ENCODE results near the gene RAB44.

RAB44 gene

DNA sequence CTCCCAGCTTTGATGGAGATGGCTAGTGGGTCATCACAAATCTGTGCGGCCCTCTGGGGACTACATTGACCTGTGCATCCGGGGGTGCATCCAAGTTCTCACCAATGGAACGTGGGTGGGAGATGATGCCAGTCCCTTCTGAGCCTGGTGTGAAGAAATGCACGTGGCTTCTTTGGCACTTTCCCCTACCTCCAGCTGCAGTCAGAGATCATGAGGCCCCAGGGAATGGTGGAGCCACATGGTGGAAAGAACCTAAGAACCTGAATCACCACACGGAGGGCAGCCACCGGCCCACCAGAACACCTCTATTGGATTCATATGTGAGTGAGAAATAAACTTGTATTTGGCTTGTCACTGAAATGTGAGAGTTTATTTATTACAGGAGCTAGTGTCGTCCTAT lies 29.0 kb upstream of the RAB44 start:
- no peak for DNase-seq

- no peak for DNase-seq
Observed at GRCh38 chr6:36669002-36669401, 28.6 kb upstream of the RAB44 start.

- no peak for DNase-seq
Observed at GRCh38 chr6:36670271-36670670, 27.4 kb upstream of the RAB44 start.

GRCh38 chr6:36671687-36672375 lies 25.8 kb upstream of the RAB44 start:
- no peak for DNase-seq

DNA sequence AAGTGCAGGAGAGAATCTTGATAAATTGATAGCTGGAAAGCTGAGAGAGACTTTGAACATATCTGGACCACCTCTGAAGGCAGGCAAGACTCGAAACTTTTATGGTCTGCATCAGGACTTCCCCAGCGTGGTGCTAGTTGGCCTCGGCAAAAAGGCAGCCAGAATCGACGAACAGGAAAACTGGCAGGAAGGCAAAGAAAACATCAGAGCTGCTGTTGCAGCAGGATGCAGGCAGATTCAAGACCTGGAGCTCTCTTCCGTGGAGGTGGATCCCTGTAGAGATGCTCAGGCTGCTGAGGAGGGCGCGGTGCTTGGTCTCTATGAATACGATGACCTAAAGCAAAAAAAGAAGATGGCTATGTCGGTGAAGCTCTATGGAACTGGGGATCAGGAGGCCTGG lies 23.7 kb upstream of the RAB44 start:
- DNase-seq: no peak

GRCh38 chr6:36674942-36675341 lies 22.7 kb upstream of the RAB44 start:
- DNase-seq: no peak

- no peak for DNase-seq
Observed at GRCh38 chr6:36676141-36677058, 21.2 kb upstream of the RAB44 start.

GRCh38 chr6:36677059-36677749 lies 20.4 kb upstream of the RAB44 start:
- DNase-seq: no peak

GRCh38 chr6:36677753-36678487 lies 19.7 kb upstream of the RAB44 start:
- DNase-seq: no peak

DNA sequence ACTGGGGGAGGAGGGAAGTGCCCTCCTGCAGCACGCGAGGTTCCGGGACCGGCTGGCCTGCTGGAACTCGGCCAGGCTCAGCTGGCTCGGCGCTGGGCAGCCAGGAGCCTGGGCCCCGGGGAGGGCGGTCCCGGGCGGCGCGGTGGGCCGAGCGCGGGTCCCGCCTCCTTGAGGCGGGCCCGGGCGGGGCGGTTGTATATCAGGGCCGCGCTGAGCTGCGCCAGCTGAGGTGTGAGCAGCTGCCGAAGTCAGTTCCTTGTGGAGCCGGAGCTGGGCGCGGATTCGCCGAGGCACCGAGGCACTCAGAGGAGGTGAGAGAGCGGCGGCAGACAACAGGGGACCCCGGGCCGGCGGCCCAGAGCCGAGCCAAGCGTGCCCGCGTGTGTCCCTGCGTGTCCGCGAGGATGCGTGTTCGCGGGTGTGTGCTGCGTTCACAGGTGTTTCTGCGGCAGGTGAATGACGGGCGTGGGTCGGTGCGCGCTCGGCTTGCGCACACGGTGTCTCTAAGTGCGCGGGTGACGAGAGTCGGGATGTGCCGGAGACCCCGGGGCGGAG lies 19.1 kb upstream of the RAB44 start, which contains the start of gene CDKN1A:
Gene CDKN1A (plus strand): TSS at position 227 of the 555 bp plus-strand sequence. CDS start 5,388 bp downstream, outside the sequence.
- DNase-seq: peak; percentile 94

DNA sequence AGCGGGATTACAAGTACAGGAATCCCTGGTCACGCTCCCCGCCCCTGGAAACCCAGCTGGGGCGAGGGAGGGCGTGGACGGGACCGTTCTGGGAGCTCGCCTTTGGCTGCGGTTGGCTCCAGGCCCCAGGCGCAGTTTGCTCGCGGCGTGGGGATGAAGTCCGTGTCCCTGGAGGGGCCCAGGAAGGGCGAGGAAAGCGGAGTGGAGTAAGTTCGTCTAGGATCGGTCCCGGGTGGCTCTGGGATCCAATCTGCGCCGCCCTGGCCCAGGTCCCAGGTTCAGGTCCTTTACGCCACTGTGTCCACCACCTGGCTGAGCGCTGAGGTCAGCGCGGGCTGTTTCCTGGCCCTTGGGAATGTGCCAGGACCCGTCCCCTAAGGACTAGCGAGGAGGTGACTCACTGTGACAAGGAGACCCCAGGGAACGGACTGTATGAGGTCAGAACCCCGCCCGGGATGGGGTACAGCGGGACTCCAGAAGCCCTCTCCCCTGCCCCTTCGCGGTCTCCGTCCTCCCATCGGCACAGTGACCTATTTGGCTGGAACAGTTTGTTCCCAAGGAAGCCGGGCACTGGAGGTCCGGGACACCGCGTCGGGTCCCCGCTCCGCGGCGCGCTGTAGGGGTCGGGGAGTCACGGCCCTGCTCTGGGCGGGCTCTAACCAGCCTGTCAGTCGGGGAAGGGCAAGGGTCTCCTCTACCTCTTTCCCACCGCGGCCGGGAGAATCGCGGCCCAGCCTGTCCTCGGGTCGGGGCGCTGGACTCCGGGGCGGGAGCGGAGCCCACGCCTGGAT lies 18.4 kb upstream of the RAB44 start:
- peak; percentile 45 for DNase-seq

- peak; percentile 42 for DNase-seq
Observed at GRCh38 chr6:36682328-36683144, 15.1 kb upstream of the RAB44 start.

- DNase-seq: no peak
Observed at GRCh38 chr6:36683145-36683655, 14.4 kb upstream of the RAB44 start.

DNA sequence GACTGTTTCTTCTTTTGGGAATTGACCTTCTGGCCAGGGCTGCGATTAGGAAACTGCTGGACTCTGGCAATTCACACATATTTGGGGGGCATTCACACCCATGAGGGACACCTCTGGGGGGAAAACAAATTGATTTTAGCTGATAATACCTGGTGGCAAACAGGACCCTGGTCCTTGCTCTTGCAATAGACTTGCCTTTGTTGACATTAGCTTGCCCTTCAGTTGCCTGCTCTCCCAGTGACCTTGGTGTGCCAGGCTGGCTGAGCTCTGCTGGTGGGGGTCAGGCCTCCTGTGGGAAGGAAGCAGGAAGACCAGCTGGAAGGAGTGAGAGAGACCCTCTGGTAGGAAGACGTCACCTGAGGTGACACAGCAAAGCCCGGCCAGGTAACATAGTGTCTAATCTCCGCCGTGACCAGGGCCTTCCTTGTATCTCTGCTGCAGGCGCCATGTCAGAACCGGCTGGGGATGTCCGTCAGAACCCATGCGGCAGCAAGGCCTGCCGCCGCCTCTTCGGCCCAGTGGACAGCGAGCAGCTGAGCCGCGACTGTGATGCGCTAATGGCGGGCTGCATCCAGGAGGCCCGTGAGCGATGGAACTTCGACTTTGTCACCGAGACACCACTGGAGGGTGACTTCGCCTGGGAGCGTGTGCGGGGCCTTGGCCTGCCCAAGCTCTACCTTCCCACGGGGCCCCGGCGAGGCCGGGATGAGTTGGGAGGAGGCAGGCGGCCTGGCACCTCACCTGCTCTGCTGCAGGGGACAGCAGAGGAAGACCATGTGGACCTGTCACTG lies 13.8 kb upstream of the RAB44 start:
- no peak for DNase-seq

- DNase-seq: no peak
Observed at GRCh38 chr6:36684447-36684812, 13.2 kb upstream of the RAB44 start.

DNA sequence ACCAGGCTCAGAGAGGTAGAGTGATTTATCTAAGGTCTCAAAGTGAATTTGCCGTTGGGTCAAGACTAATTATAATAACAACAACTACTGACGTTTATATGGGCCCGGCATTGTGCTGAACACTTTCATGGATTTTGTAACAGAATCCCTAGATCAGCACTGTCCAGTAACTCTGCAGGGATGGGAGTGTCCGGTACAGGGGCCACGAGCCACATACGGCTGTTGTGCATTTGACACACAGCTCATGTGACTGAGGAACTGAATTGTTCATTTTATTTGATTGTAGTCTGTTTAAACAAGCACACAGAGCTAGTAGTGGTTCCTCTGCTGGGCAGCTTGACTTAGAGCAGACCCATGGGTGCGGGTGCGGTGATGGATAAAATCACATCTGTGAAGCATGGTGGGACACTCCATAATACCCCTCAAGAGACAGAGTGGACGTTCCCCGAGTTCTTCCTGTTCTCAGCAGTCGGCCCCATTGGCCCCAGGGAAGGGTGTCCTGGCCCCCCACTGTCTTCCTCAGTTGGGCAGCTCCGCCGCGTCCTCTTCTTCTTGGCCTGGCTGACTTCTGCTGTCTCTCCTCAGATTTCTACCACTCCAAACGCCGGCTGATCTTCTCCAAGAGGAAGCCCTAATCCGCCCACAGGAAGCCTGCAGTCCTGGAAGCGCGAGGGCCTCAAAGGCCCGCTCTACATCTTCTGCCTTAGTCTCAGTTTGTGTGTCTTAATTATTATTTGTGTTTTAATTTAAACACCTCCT lies 12.3 kb upstream of the RAB44 start:
- DNase-seq: no peak

DNA sequence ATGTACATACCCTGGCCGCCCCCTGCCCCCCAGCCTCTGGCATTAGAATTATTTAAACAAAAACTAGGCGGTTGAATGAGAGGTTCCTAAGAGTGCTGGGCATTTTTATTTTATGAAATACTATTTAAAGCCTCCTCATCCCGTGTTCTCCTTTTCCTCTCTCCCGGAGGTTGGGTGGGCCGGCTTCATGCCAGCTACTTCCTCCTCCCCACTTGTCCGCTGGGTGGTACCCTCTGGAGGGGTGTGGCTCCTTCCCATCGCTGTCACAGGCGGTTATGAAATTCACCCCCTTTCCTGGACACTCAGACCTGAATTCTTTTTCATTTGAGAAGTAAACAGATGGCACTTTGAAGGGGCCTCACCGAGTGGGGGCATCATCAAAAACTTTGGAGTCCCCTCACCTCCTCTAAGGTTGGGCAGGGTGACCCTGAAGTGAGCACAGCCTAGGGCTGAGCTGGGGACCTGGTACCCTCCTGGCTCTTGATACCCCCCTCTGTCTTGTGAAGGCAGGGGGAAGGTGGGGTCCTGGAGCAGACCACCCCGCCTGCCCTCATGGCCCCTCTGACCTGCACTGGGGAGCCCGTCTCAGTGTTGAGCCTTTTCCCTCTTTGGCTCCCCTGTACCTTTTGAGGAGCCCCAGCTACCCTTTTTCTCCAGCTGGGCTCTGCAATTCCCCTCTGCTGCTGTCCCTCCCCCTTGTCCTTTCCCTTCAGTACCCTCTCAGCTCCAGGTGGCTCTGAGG lies 11.5 kb upstream of the RAB44 start:
- DNase-seq: no peak
